OCI-LY1 (cell line): Measurements from ENCODE around the gene BRPF1.

Experiments used
- H2AFZ ChIP-seq: fragments of 200-600 bp; sonication (generic), shearing (Covaris generic); 2 replicates; pipeline ENCODE4 v1.6.0; 2014; ENCODE audit warnings: antibody characterized with exemption, mild to moderate bottlenecking, low read length
- H3F3A ChIP-seq: fragments of 200-600 bp; sonication (generic), shearing (Covaris generic); 2 replicates; pipeline ENCODE4 v1.6.0; 2014; ENCODE audit warnings: mild to moderate bottlenecking, antibody characterized with exemption, low read length, moderate library complexity; ENCODE audit not compliant: insufficient read depth
- H3K27ac ChIP-seq: fragments of 200-600 bp; sonication (generic); 2 replicates; pipeline ENCODE4 v1.5.1; 2014; ENCODE audit warnings: low read length, mixed run types, mild to moderate bottlenecking, low read depth; ENCODE audit not compliant: poor library complexity, severe bottlenecking
- H3K27me3 ChIP-seq: fragments of 200-600 bp; sonication (generic); 2 replicates; pipeline ENCODE4 v1.6.0; 2014; ENCODE audit warnings: antibody characterized with exemption, mild to moderate bottlenecking, low read length, moderate library complexity; ENCODE audit not compliant: insufficient read depth
- H3K36me3 ChIP-seq: fragments of 200-600 bp; sonication (generic); 2 replicates; pipeline ENCODE4 v1.6.1; 2014; ENCODE audit warnings: mild to moderate bottlenecking, antibody characterized with exemption, low read length, moderate library complexity, mixed read lengths; ENCODE audit not compliant: insufficient read depth
- H3K4me1 ChIP-seq: fragments of 200-600 bp; sonication (generic); 2 replicates; pipeline ENCODE4 v1.5.1; 2014; ENCODE audit warnings: mild to moderate bottlenecking, low read length, moderate library complexity; ENCODE audit not compliant: insufficient read depth, severe bottlenecking
- H3K4me2 ChIP-seq: fragments of 200-600 bp; sonication (generic), shearing (Covaris generic); 2 replicates; pipeline ENCODE4 v1.6.1; 2014; ENCODE audit warnings: low read length
- H3K4me3 ChIP-seq: fragments of 200-600 bp; sonication (generic); 2 replicates; pipeline ENCODE4 v1.5.1; 2014; ENCODE audit warnings: low read length, low read depth, mild to moderate bottlenecking, mixed read lengths; ENCODE audit not compliant: poor library complexity, severe bottlenecking
- H3K79me2 ChIP-seq: fragments of 200-600 bp; shearing (Covaris generic); 2 replicates; pipeline ENCODE4 v1.6.1; 2016; ENCODE audit warnings: mixed run types, low read length, mixed read lengths; ENCODE audit not compliant: insufficient read depth
- H3K9ac ChIP-seq: fragments of 200-600 bp; sonication (generic), shearing (Covaris generic); 2 replicates; pipeline ENCODE4 v1.6.1; 2014; ENCODE audit warnings: mild to moderate bottlenecking, low read length, mixed read lengths
- H3K9me2 ChIP-seq: fragments of 200-600 bp; sonication (generic), shearing (Covaris generic); 2 replicates; pipeline ENCODE4 v1.6.1; 2014; ENCODE audit warnings: low read depth, mild to moderate bottlenecking, low read length, mixed read lengths
- H3K9me3 ChIP-seq: fragments of 200-600 bp; shearing (Covaris generic); 2 replicates; pipeline ENCODE4 v1.6.1; 2014; ENCODE audit warnings: low read length, mixed read lengths
- H4K20me1 ChIP-seq: fragments of 200-600 bp; sonication (generic), shearing (Covaris generic); 2 replicates; pipeline ENCODE4 v1.6.0; 2016; ENCODE audit warnings: mild to moderate bottlenecking, low read length; ENCODE audit not compliant: insufficient read depth
- CTCF ChIP-seq: fragments of 200-600 bp; sonication (generic), shearing (Covaris generic); IDR thresholded peaks from 2 replicates; pipeline ENCODE4 v1.5.1; 2017; ENCODE audit warnings: mild to moderate bottlenecking, antibody characterized with exemption, low read length, moderate library complexity, mixed read lengths
- EZH2 ChIP-seq: fragments of 200-600 bp; sonication (generic), shearing (Covaris generic); IDR thresholded peaks from 2 replicates; pipeline ENCODE4 v1.8.0; 2017; ENCODE audit warnings: borderline replicate concordance, mixed run types, mild to moderate bottlenecking, antibody characterized with exemption, low read length, moderate library complexity, mixed read lengths

BRPF1 gene

DNA sequence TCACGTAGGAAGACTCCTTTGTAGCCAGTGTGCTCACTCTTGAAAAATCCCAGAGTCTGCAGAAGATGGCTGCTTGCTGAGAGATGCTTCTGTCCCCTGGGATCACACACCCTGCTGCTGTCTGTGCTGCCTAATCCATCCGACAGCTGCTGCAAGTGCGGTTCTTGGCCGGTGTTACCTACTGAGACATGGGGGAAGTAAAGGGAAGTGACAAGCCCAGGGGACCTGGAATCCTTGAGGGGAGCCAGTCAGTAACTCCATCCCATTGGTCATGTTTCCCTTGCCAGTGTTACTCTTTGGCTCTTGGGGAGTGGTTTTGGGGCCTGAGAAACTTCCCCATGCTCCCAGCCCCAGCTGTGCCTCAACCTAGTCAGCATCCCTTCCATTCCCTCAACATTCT lies 36.2 kb upstream of the BRPF1 start:
- Histone ChIP-seq H3K9me3 (no peaks in the 10 kb centered on the region), H3K9ac (no peak overlapping the region), H3F3A (no peaks in the 10 kb centered on the region), H3K79me2 (no peaks in the 10 kb centered on the region), H3K27ac (no peak overlapping the region), H2AFZ (no peak overlapping the region), H3K27me3 (no peaks in the 10 kb centered on the region), H3K36me3 (peaks cover 50% of the 10 kb centered on the region), H3K4me3 (no peak overlapping the region), H3K9me2 (no peaks in the 10 kb centered on the region), H4K20me1 (no peaks in the 10 kb centered on the region), H3K4me2 (no peak overlapping the region), H3K4me1 (peaks cover 10% of the 10 kb centered on the region)
- TF ChIP-seq EZH2 (no peak), CTCF (no peak)

DNA sequence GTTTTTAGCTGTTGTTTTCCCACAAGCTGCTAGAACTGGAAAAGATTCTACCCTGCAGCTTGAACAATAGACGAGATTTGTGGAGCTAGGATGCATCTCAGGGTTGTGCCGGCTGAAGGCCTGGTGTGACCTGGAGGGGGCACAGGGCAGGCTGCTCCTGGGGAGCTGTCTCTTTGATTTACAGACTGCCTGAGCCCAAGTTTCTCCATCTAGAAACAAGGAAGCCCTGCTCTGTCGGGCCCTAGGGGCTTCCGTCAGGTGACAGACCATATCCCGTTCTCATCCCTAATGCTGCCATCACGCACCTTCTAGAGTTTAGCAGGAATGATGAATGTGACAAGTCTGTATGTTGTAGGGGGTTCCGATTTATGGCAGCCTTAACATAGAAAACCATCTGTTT lies 35.8 kb upstream of the BRPF1 start:
- H3K4me3 ChIP-seq, result no peak overlapping the region
- peaks cover 6% of the 10 kb centered on the region for H3K4me1 ChIP-seq
- no peaks in the 10 kb centered on the region for H4K20me1 ChIP-seq
- H3K36me3 ChIP-seq, result peaks cover 46% of the 10 kb centered on the region
- no peaks in the 10 kb centered on the region for H3F3A ChIP-seq
- H3K27ac ChIP-seq, result no peak overlapping the region
- TF ChIP-seq CTCF, result no peak
- no peak for TF ChIP-seq EZH2
- H3K4me2 ChIP-seq, result no peak overlapping the region
- no peak overlapping the region for H3K9ac ChIP-seq
- H3K79me2 ChIP-seq, result no peaks in the 10 kb centered on the region
- no peaks in the 10 kb centered on the region for H3K27me3 ChIP-seq
- no peak overlapping the region for H2AFZ ChIP-seq
- no peaks in the 10 kb centered on the region for H3K9me3 ChIP-seq
- no peaks in the 10 kb centered on the region for H3K9me2 ChIP-seq

GRCh38 chr3:9696480-9697220 lies 34.9 kb upstream of the BRPF1 start:
- Histone ChIP-seq H2AFZ (no peak overlapping the region), H3K9me3 (no peaks in the 10 kb centered on the region), H3K9me2 (no peaks in the 10 kb centered on the region), H3K36me3 (peaks cover 41% of the 10 kb centered on the region), H3K4me2 (no peak overlapping the region), H3K4me3 (no peak overlapping the region), H3K4me1 (no peaks in the 10 kb centered on the region), H3K79me2 (no peaks in the 10 kb centered on the region), H3K27me3 (no peaks in the 10 kb centered on the region), H3F3A (no peaks in the 10 kb centered on the region), H4K20me1 (no peaks in the 10 kb centered on the region), H3K27ac (no peak overlapping the region), H3K9ac (no peak overlapping the region)
- TF ChIP-seq CTCF, result no peak
- TF ChIP-seq EZH2, result no peak
